ENCODE data around the gene STK32B. TPM values are rescaled to one million over a fixed set of nuclear protein-coding genes. Genes with fewer than 3 reads are reported as not detected.
"Not testable (repeated sequence)": the region's sequence is repeated elsewhere in the genome, so short reads cannot be mapped to it uniquely, and the experiment has no call there.

Gene STK32B
- total and polyA plus RNA-seq, 12 donors = 0.12 to 0.68 (median 0.34) TPM

GRCh38 chr4:5004496-5004895 lies 46.8 kb upstream of the STK32B start:
- Histone ChIP-seq H3K9me3 (no peaks in the 10 kb centered on the region), H3K36me3 (no peaks in the 10 kb centered on the region), H3K27ac (no peak overlapping the region), H3K4me1 (no peaks in the 10 kb centered on the region), H3K27me3 (peaks cover 9 to 79% (median 52%) of the 10 kb centered on the region in 7 donors), H3K4me3 (no peak overlapping the region)
- DNase-seq = no peak
- intact Hi-C loops (cut with DNase I) = loop anchor here in 1 of 10 donors (5.0 kb wide), 1 partner anchor 138 kb away; no protein-coding TSS in a partner anchor
- no peak for TF ChIP-seq CTCF (IDR thresholded peaks at IDR 0.05)
- 71% methylated on average over 8 of the region's 8 CpGs for WGBS, 2 donors
- ATAC-seq = no peak

- H3K36me3 ChIP-seq; H3K9me3 ChIP-seq; ATAC-seq; intact Hi-C loops (cut with DNase I); H3K4me3 ChIP-seq; H3K27ac ChIP-seq; H3K4me1 ChIP-seq; DNase-seq: not testable (repeated sequence)
- peaks cover 9 to 85% (median 55%) of the 10 kb centered on the region in 7 donors for H3K27me3 ChIP-seq
- 80% methylated on average over 11 of the region's 11 CpGs for WGBS, 2 donors
These were observed 44.3 kb upstream of the STK32B start for GRCh38 chr4:5006932-5007331.

GRCh38 chr4:5009796-5010195 lies 41.5 kb upstream of the STK32B start:
- Histone ChIP-seq H3K9me3 (no peaks in the 10 kb centered on the region), H3K4me3 (no peak overlapping the region), H3K36me3 (no peaks in the 10 kb centered on the region), H3K27me3 (peaks cover 3 to 67% (median 40%) of the 10 kb centered on the region in 7 donors), H3K27ac (no peak overlapping the region), H3K4me1 (no peaks in the 10 kb centered on the region)
- ATAC-seq (no peak), DNase-seq (no peak)
- WGBS, 2 donors = 82 to 86% methylated on average over 3 of the region's 3 CpGs
- TF ChIP-seq CTCF (IDR thresholded peaks at IDR 0.05) = no peak
- intact Hi-C loops (cut with DNase I) = no loop called here

- no peaks in the 10 kb centered on the region for H3K4me1 ChIP-seq
- no peaks in the 10 kb centered on the region for H3K9me3 ChIP-seq
- 96 to 100% methylated on average over 2 of the region's 2 CpGs for WGBS, 2 donors
These were observed 40.3 kb upstream of the STK32B start for GRCh38 chr4:5010984-5011383.

More at GRCh38 chr4:5010984-5011383, 40.3 kb upstream of the STK32B start:
- intact Hi-C loops (cut with DNase I) = no loop called here
- H3K4me3 ChIP-seq = no peak overlapping the region
- peaks cover 0 to 65% (median 43%) of the 10 kb centered on the region in 7 donors for H3K27me3 ChIP-seq
- DNase-seq = no peak
- TF ChIP-seq CTCF (IDR thresholded peaks at IDR 0.05) = no peak
- ATAC-seq = no peak
- H3K36me3 ChIP-seq = no peaks in the 10 kb centered on the region
- no peak overlapping the region for H3K27ac ChIP-seq

Measured in heart right ventricle (tissue), 16 donors.